ENCODE data around the gene PHF21B.

Gene PHF21B

GRCh38 chr22:45051419-45051818, 41.6 kb upstream of the PHF21B start:
- H3K9me3 ChIP-seq (replicated peaks in 1 of 2; ENCODE audit: control insufficient read depth in 2 of 2, insufficient read depth in 1 of 2, low read depth in 1 of 2, low read length in 2 of 2): no peaks in the 10 kb centered on the region
- H3K4ac ChIP-seq (ENCODE audit: low read length): no peak overlapping the region
- no peak for DNase-seq (ENCODE audit: low spot score)
- no peak overlapping the region for H2AFZ ChIP-seq (ENCODE audit: low read length)
- H4K91ac ChIP-seq (ENCODE audit: low read depth, low read length, poor library complexity): no peak overlapping the region
- no peak overlapping the region for H3K4me2 ChIP-seq (ENCODE audit: insufficient read depth, low read length, poor library complexity, severe bottlenecking)
- no peak overlapping the region for H2BK120ac ChIP-seq (ENCODE audit: low read depth, low read length)
- peak overlapping the region; percentile 20 for H2AK5ac ChIP-seq (ENCODE audit: low read depth, low read length)
- H3K18ac ChIP-seq (ENCODE audit: low read length): no peak overlapping the region
- H3K9ac ChIP-seq (ENCODE audit: low read depth, low read length, poor library complexity): no peak overlapping the region
- H3K27ac ChIP-seq (replicated peaks; ENCODE audit: low read length): no peak overlapping the region
- H2BK5ac ChIP-seq (ENCODE audit: low read length): no peak overlapping the region
- no peak overlapping the region for H3K23ac ChIP-seq (ENCODE audit: low read depth, low read length, poor library complexity)
- peaks cover 0 to 40% (median 0%) of the 10 kb centered on the region in 3 experiments for H3K27me3 ChIP-seq (ENCODE audit: control insufficient read depth in 3 of 3, insufficient read depth in 3 of 3, low read depth in 1 of 3, low read length in 3 of 3)
- H2BK15ac ChIP-seq (ENCODE audit: low read length): no peak overlapping the region
- H3K4me3 ChIP-seq (ENCODE audit: low read length in 2 of 2): no peak overlapping the region
- WGBS, 2 donors (ENCODE audit: extremely low coverage in 2 of 2, insufficient read length in 2 of 2, insufficient replicate concordance in 1 of 2): no CpG with 5 or more reads among the region's 8 CpGs
- no peaks in the 10 kb centered on the region for H3K36me3 ChIP-seq (replicated peaks in 1 of 2; ENCODE audit: control insufficient read depth in 2 of 2, insufficient read depth in 2 of 2, low read length in 2 of 2)
- H3K14ac ChIP-seq (ENCODE audit: low read length): no peak overlapping the region
- no peak overlapping the region for H4K8ac ChIP-seq (ENCODE audit: low read depth, low read length)
- H2BK12ac ChIP-seq (ENCODE audit: low read length): no peak overlapping the region
- H3K79me1 ChIP-seq (ENCODE audit: low read depth, low read length): no peaks in the 10 kb centered on the region
- peaks cover 0 to 10% of the 10 kb centered on the region in 2 donors for H3K4me1 ChIP-seq (ENCODE audit: control insufficient read depth in 2 of 2, insufficient read depth in 1 of 2, low read depth in 1 of 2, low read length in 2 of 2)

- Histone ChIP-seq H2AK5ac (ENCODE audit: low read depth, low read length) (no peak overlapping the region), H2BK12ac (ENCODE audit: low read length) (no peak overlapping the region), H3K9ac (ENCODE audit: low read depth, low read length, poor library complexity) (no peak overlapping the region), H2BK15ac (ENCODE audit: low read length) (no peak overlapping the region), H3K9me3 (replicated peaks in 1 of 2; ENCODE audit: control insufficient read depth in 2 of 2, insufficient read depth in 1 of 2, low read depth in 1 of 2, low read length in 2 of 2) (peaks cover 1 to 3% of the 10 kb centered on the region in 2 donors), H3K4me3 (ENCODE audit: low read length in 2 of 2) (peak overlapping the region in 1 of 2 donors; percentile 12), H2BK120ac (ENCODE audit: low read depth, low read length) (no peak overlapping the region), H3K18ac (ENCODE audit: low read length) (no peak overlapping the region), H3K4me2 (ENCODE audit: insufficient read depth, low read length, poor library complexity, severe bottlenecking) (no peak overlapping the region), H2AFZ (ENCODE audit: low read length) (peak overlapping the region; percentile 61), H3K4ac (ENCODE audit: low read length) (no peak overlapping the region), H3K27ac (replicated peaks; ENCODE audit: low read length) (no peak overlapping the region), H4K91ac (ENCODE audit: low read depth, low read length, poor library complexity) (no peak overlapping the region), H3K23ac (ENCODE audit: low read depth, low read length, poor library complexity) (no peak overlapping the region), H3K4me1 (ENCODE audit: control insufficient read depth in 2 of 2, insufficient read depth in 1 of 2, low read depth in 1 of 2, low read length in 2 of 2) (peaks cover 0 to 10% of the 10 kb centered on the region in 2 donors), H2BK5ac (ENCODE audit: low read length) (no peak overlapping the region), H4K8ac (ENCODE audit: low read depth, low read length) (no peak overlapping the region), H3K36me3 (replicated peaks in 1 of 2; ENCODE audit: control insufficient read depth in 2 of 2, insufficient read depth in 2 of 2, low read length in 2 of 2) (no peaks in the 10 kb centered on the region), H3K27me3 (ENCODE audit: control insufficient read depth in 3 of 3, insufficient read depth in 3 of 3, low read depth in 1 of 3, low read length in 3 of 3) (peaks cover 0 to 43% (median 0%) of the 10 kb centered on the region in 3 experiments), H3K79me1 (ENCODE audit: low read depth, low read length) (no peaks in the 10 kb centered on the region), H3K14ac (ENCODE audit: low read length) (no peak overlapping the region)
- no peak for DNase-seq (ENCODE audit: low spot score)
- WGBS, 2 donors (ENCODE audit: extremely low coverage in 2 of 2, insufficient read length in 2 of 2, insufficient replicate concordance in 1 of 2): no CpG with 5 or more reads among the region's 6 CpGs
Measured at GRCh38 chr22:45047260-45047659, 37.5 kb upstream of the PHF21B start.

- Histone ChIP-seq H2BK5ac (ENCODE audit: low read length) (no peak overlapping the region), H4K8ac (ENCODE audit: low read depth, low read length) (no peak overlapping the region), H3K27me3 (ENCODE audit: control insufficient read depth in 3 of 3, insufficient read depth in 3 of 3, low read depth in 1 of 3, low read length in 3 of 3) (peaks cover 0 to 30% (median 0%) of the 10 kb centered on the region in 3 experiments), H3K4me3 (ENCODE audit: low read length in 2 of 2) (no peak overlapping the region), H3K23ac (ENCODE audit: low read depth, low read length, poor library complexity) (no peak overlapping the region), H3K79me1 (ENCODE audit: low read depth, low read length) (no peaks in the 10 kb centered on the region), H3K36me3 (replicated peaks in 1 of 2; ENCODE audit: control insufficient read depth in 2 of 2, insufficient read depth in 2 of 2, low read length in 2 of 2) (no peaks in the 10 kb centered on the region), H2BK12ac (ENCODE audit: low read length) (no peak overlapping the region), H3K14ac (ENCODE audit: low read length) (no peak overlapping the region), H3K27ac (replicated peaks; ENCODE audit: low read length) (no peak overlapping the region), H3K18ac (ENCODE audit: low read length) (no peak overlapping the region), H3K4me2 (ENCODE audit: insufficient read depth, low read length, poor library complexity, severe bottlenecking) (no peak overlapping the region), H3K9ac (ENCODE audit: low read depth, low read length, poor library complexity) (no peak overlapping the region), H3K4me1 (ENCODE audit: control insufficient read depth in 2 of 2, insufficient read depth in 1 of 2, low read depth in 1 of 2, low read length in 2 of 2) (peaks cover 0 to 4% of the 10 kb centered on the region in 2 donors), H2AFZ (ENCODE audit: low read length) (no peak overlapping the region), H3K4ac (ENCODE audit: low read length) (no peak overlapping the region), H2BK15ac (ENCODE audit: low read length) (no peak overlapping the region), H4K91ac (ENCODE audit: low read depth, low read length, poor library complexity) (no peak overlapping the region), H3K9me3 (replicated peaks in 1 of 2; ENCODE audit: control insufficient read depth in 2 of 2, insufficient read depth in 1 of 2, low read depth in 1 of 2, low read length in 2 of 2) (peaks cover 1 to 3% of the 10 kb centered on the region in 2 donors), H2AK5ac (ENCODE audit: low read depth, low read length) (no peak overlapping the region), H2BK120ac (ENCODE audit: low read depth, low read length) (no peak overlapping the region)
- WGBS, 2 donors (ENCODE audit: extremely low coverage in 2 of 2, insufficient read length in 2 of 2, insufficient replicate concordance in 1 of 2): no CpG with 5 or more reads among the region's 7 CpGs
- no peak for DNase-seq (ENCODE audit: low spot score)
Measured at GRCh38 chr22:45045208-45045607, 35.4 kb upstream of the PHF21B start.

- H2AFZ ChIP-seq (ENCODE audit: low read length): no peak overlapping the region
- H2BK5ac ChIP-seq (ENCODE audit: low read length): no peak overlapping the region
- peaks cover 3 to 4% of the 10 kb centered on the region in 2 donors for H3K9me3 ChIP-seq (replicated peaks in 1 of 2; ENCODE audit: control insufficient read depth in 2 of 2, insufficient read depth in 1 of 2, low read depth in 1 of 2, low read length in 2 of 2)
- H3K27ac ChIP-seq (replicated peaks; ENCODE audit: low read length): no peak overlapping the region
- H2AK5ac ChIP-seq (ENCODE audit: low read depth, low read length): no peak overlapping the region
- no peak for DNase-seq (ENCODE audit: low spot score)
- no peak overlapping the region for H4K8ac ChIP-seq (ENCODE audit: low read depth, low read length)
- no CpG with 5 or more reads among the region's 8 CpGs for WGBS, 2 donors (ENCODE audit: extremely low coverage in 2 of 2, insufficient read length in 2 of 2, insufficient replicate concordance in 1 of 2)
- no peak overlapping the region for H2BK15ac ChIP-seq (ENCODE audit: low read length)
- H3K18ac ChIP-seq (ENCODE audit: low read length): no peak overlapping the region
- peaks cover 0 to 10% (median 0%) of the 10 kb centered on the region in 3 experiments for H3K27me3 ChIP-seq (ENCODE audit: control insufficient read depth in 3 of 3, insufficient read depth in 3 of 3, low read depth in 1 of 3, low read length in 3 of 3)
- H3K14ac ChIP-seq (ENCODE audit: low read length): no peak overlapping the region
- H2BK120ac ChIP-seq (ENCODE audit: low read depth, low read length): no peak overlapping the region
- H3K36me3 ChIP-seq (replicated peaks in 1 of 2; ENCODE audit: control insufficient read depth in 2 of 2, insufficient read depth in 2 of 2, low read length in 2 of 2): no peaks in the 10 kb centered on the region
- no peak overlapping the region for H3K9ac ChIP-seq (ENCODE audit: low read depth, low read length, poor library complexity)
- H3K79me1 ChIP-seq (ENCODE audit: low read depth, low read length): no peaks in the 10 kb centered on the region
- no peak overlapping the region for H3K4me3 ChIP-seq (ENCODE audit: low read length in 2 of 2)
- H2BK12ac ChIP-seq (ENCODE audit: low read length): no peak overlapping the region
- no peak overlapping the region for H4K91ac ChIP-seq (ENCODE audit: low read depth, low read length, poor library complexity)
- H3K23ac ChIP-seq (ENCODE audit: low read depth, low read length, poor library complexity): no peak overlapping the region
- H3K4ac ChIP-seq (ENCODE audit: low read length): no peak overlapping the region
- H3K4me2 ChIP-seq (ENCODE audit: insufficient read depth, low read length, poor library complexity, severe bottlenecking): no peak overlapping the region
- H3K4me1 ChIP-seq (ENCODE audit: control insufficient read depth in 2 of 2, insufficient read depth in 1 of 2, low read depth in 1 of 2, low read length in 2 of 2): peaks cover 0 to 1% of the 10 kb centered on the region in 2 donors
Measured at GRCh38 chr22:45042263-45042662, 32.5 kb upstream of the PHF21B start.
